Measurements from ENCODE around the gene WNT9B.
"Not testable (repeated sequence)": the region's sequence is repeated elsewhere in the genome, so short reads cannot be mapped to it uniquely, and the experiment has no call there.

The WNT9B gene

GRCh38 chr17:46839211-46839610, 12.2 kb upstream of the WNT9B start:
- DNase-seq (ENCODE audit: extremely low spot score), result no peak
- ChIA-PET POLR2A (no interaction called here), CTCF (interaction anchor here (1.1 to 1.5 kb wide), 2 partner anchors 17 to 27 kb away, joined by 3 read pairs; no protein-coding TSS in a partner anchor)
- TF ChIP-seq, protein P1, sequence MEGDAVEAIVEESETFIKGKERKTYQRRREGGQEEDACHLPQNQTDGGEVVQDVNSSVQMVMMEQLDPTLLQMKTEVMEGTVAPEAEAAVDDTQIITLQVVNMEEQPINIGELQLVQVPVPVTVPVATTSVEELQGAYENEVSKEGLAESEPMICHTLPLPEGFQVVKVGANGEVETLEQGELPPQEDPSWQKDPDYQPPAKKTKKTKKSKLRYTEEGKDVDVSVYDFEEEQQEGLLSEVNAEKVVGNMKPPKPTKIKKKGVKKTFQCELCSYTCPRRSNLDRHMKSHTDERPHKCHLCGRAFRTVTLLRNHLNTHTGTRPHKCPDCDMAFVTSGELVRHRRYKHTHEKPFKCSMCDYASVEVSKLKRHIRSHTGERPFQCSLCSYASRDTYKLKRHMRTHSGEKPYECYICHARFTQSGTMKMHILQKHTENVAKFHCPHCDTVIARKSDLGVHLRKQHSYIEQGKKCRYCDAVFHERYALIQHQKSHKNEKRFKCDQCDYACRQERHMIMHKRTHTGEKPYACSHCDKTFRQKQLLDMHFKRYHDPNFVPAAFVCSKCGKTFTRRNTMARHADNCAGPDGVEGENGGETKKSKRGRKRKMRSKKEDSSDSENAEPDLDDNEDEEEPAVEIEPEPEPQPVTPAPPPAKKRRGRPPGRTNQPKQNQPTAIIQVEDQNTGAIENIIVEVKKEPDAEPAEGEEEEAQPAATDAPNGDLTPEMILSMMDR (IDR thresholded peaks at IDR 0.05; ENCODE audit: control extremely low read depth, extremely low read depth, low read depth, missing control alignments), result no peak

GRCh38 chr17:46840596-46840995, 10.8 kb upstream of the WNT9B start:
- POLR2A ChIA-PET; DNase-seq (ENCODE audit: extremely low spot score); CTCF ChIA-PET: not testable (repeated sequence)

- POLR2A ChIA-PET, result no interaction called here
- DNase-seq (ENCODE audit: extremely low spot score), result no peak
- CTCF ChIA-PET, result interaction anchor here (0.6 to 1.7 kb wide), 9 partner anchors 8 to 101 kb away, joined by 3 to 7 read pairs (median 4); no protein-coding TSS in a partner anchor
- TF ChIP-seq, protein P1 (IDR thresholded peaks at IDR 0.05; ENCODE audit: control extremely low read depth, extremely low read depth, low read depth, missing control alignments), result peak; percentile 51
Measured at GRCh38 chr17:46841561-46842379, 9.6 kb upstream of the WNT9B start.

GRCh38 chr17:46842835-46843234, 8.5 kb upstream of the WNT9B start:
- ChIA-PET POLR2A (no interaction called here), CTCF (interaction anchor here (0.8 to 1.7 kb wide), 7 partner anchors 9 to 100 kb away, joined by 3 to 7 read pairs (median 3); no protein-coding TSS in a partner anchor)
- no peak for DNase-seq (ENCODE audit: extremely low spot score)
- TF ChIP-seq, protein P1 (IDR thresholded peaks at IDR 0.05; ENCODE audit: control extremely low read depth, extremely low read depth, low read depth, missing control alignments), result peak; percentile 14

- TF ChIP-seq, protein P1 (IDR thresholded peaks at IDR 0.05; ENCODE audit: control extremely low read depth, extremely low read depth, low read depth, missing control alignments), result no peak
- ChIA-PET CTCF (interaction anchor here (1.9 kb wide), 1 partner anchor 12 kb away, joined by 9 read pairs; no protein-coding TSS in a partner anchor), POLR2A (no interaction called here)
- DNase-seq (ENCODE audit: extremely low spot score), result no peak
Measured at GRCh38 chr17:46847204-46848191, 3.9 kb upstream of the WNT9B start.

- no peak for DNase-seq (ENCODE audit: extremely low spot score)
- CTCF ChIA-PET, result interaction anchor here (1.9 kb wide), 1 partner anchor 13 kb away, joined by 9 read pairs; no protein-coding TSS in a partner anchor
- TF ChIP-seq, protein P1 (IDR thresholded peaks at IDR 0.05; ENCODE audit: control extremely low read depth, extremely low read depth, low read depth, missing control alignments), result no peak
- POLR2A ChIA-PET, result no interaction called here
Measured at GRCh38 chr17:46848534-46848933, 2.8 kb upstream of the WNT9B start.

Measured in GM10248 (cell line).